Neural progenitor cell (in vitro differentiated cells): ENCODE results near the gene ETFA.

Experiments used
- EZH2 ChIP-seq: fragments of 200-600 bp; sonication (generic); IDR thresholded peaks from 2 replicates; pipeline ENCODE4 v1.6.1; 2017; ENCODE audit warnings: antibody characterized with exemption, mild to moderate bottlenecking, moderate library complexity
- TF ChIP-seq, protein P1 (sequence below): fragments of 200-600 bp; sonication (generic); IDR thresholded peaks from 2 replicates; pipeline ENCODE4 v1.5.1; 2017; ENCODE audit warnings: antibody characterized with exemption, mild to moderate bottlenecking

DNA sequence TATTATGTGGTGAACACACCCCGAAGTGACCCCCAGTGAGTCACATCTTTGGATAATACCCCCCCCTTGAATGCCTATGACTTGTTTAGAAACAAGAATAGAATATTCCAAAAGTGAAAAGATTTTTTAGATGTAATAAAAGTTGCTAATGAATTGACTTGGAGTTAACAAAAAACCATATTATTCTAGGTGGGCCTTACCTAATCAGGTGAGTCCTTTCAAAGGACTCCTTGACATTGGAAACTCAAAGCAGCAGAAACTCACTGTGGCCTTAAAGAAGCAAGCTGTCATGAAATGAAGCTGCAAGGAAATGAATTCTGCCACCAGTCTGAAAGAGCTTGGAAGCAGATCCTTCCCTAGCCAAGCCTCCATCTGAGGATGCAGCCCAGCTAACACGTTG, 14.4 kb upstream of the ETFA start:
- TF ChIP-seq, protein P1, sequence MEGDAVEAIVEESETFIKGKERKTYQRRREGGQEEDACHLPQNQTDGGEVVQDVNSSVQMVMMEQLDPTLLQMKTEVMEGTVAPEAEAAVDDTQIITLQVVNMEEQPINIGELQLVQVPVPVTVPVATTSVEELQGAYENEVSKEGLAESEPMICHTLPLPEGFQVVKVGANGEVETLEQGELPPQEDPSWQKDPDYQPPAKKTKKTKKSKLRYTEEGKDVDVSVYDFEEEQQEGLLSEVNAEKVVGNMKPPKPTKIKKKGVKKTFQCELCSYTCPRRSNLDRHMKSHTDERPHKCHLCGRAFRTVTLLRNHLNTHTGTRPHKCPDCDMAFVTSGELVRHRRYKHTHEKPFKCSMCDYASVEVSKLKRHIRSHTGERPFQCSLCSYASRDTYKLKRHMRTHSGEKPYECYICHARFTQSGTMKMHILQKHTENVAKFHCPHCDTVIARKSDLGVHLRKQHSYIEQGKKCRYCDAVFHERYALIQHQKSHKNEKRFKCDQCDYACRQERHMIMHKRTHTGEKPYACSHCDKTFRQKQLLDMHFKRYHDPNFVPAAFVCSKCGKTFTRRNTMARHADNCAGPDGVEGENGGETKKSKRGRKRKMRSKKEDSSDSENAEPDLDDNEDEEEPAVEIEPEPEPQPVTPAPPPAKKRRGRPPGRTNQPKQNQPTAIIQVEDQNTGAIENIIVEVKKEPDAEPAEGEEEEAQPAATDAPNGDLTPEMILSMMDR = no peak
- no peak for TF ChIP-seq EZH2
